ENCODE results near the gene POPDC2.

Gene POPDC2

GRCh38 chr3:119639494-119640350, 20.7 kb downstream of the POPDC2 start:
- no peak for DNase-seq

DNA sequence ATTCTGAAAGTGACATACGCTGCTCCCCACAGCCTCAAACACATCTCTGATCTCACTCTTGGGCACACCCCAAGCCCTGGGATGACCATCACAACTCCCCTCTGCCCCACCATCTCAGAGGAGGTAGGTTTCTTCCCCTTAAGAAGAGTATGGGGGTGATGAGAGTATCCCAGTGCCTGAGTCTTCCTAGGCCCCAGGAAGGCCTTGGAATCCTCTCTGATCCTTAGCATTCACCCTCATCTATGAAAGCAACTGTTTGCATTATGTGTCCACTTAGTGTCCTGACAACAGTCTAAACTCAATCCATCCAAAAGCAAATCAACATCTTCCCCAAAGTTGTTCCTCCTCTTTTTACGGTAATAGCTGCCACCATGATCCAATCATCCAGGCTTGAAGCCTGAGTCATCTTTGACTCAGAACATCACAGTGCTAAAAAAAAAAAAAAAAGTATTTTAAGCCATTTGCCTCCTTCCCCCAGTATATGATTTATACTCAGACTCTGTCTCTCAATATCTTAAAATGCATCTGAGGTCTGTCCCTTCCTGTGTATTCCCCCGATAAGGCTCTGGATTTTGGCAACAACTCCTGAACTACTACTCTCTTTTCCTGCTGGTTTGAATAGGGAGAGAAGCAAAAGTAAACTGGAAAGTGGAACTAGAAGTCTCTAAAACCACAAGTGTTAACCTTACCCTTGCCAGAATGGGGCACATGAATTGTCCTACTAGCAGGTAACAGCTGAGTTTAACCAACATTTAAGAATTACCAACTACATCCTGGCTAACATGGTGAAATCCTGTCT, 22.5 kb downstream of the POPDC2 start:
- no peak for DNase-seq

DNA sequence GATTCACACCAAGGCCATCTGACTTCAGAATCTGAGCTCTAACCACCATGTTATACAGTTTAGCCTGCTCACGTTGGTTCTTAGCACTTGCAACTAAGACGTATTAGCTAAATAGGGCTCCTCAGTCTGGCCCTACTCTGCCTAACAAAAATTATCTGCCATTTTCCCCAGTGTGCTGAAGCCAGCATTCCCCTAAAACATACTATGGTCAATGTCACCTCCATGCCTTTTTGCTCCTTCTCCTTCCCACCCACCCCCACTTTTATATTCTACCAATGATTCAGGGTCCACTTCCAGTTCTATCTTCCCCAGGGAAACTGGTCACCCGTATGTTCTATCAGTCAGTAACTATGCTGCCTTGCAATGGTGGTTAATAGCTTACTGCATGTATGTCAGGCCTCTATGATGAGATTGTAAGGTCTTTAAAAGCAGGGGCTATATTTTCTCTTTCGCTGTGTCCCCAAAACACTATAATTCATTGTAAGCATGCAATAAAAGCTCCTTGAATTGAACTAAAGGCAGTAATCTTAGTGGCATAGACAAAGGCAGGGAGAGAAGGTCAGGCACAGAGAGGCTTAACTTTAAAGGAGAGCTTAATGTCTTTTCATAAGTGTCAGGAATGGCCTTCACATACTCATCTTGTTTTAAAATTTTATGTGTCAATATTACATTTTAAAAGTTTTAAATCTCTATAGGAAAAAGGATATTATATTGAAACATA, 23.3 kb downstream of the POPDC2 start:
- DNase-seq = no peak

DNA sequence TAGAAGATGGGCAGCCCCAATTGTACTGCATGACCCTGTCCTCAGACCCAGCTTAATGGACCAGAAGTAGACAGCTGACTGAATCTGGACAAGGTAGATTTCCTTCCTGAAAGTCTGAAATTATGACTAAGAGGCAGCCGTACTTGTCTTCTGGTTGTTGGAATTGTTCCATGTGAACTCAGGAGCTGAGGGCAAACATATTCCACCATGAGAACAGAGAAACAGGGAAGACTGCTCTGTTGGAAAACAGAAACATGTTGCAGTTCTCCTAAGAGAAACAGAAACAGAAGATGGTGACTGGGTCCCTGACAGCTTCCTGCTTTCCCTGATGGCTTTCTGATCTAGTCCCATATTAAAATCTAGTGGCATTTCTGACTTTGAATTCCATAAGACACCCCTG, 24.1 kb downstream of the POPDC2 start:
- no peak for DNase-seq

- no peak for DNase-seq
Observed at GRCh38 chr3:119635719-119636118, 24.7 kb downstream of the POPDC2 start.

GRCh38 chr3:119632829-119633228, 27.6 kb downstream of the POPDC2 start:
- no peak for DNase-seq

- DNase-seq = no peak
Observed at GRCh38 chr3:119632216-119632615, 28.2 kb downstream of the POPDC2 start.

DNA sequence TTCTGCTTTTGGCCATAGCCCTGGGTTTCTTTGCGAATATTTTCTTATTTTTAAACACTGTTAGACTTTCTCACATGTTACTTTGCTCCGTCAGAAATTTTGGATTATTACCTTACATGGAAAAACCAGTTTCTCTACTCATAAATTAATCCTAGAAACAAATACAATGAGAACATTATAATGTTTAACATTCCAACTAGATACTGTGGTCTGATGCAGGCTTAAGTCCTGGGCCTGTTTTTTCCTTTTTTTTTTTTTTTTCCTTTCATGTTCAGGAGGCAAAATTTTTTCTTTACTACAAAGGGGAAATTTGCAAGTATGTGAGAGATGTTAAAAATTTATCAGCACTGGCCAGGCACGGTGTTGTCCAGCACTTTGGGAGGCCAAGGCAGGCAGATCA, 28.9 kb downstream of the POPDC2 start:
- DNase-seq = no peak

- DNase-seq = no peak
Observed at GRCh38 chr3:119630880-119631329, 29.5 kb downstream of the POPDC2 start.

- DNase-seq = no peak
Observed at GRCh38 chr3:119630128-119630879, 30.1 kb downstream of the POPDC2 start.

DNA sequence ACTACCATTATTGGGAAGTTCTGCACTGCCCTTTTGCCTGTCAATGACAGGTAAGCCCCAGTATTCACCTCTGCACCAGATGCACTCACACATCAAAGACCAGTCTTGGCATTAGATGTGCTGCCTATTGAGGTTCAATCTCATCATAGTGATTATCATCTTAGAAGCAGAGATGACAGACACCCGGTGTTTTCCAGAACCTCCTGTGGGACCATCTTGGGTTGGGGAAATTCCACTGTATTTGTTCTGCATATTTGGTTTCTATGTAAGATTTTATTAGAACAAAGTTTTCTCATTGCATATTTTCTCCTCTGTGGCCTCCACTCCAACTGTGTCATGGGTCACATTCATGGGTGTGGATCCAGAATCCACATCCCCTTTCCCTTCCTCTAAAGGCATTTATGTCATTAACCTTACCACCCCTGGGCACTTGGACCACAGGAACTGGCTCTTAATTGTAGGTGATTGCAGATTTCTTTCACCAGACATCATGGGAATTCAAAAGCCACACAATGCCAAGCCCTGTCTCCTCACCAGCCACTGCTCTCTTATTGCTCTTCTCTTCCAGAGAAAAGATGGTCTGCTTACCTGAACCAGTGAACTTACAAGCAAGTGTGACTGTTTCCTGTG, 31.5 kb downstream of the POPDC2 start:
- DNase-seq = no peak

- no peak for DNase-seq
Observed at GRCh38 chr3:119628390-119628789, 32.0 kb downstream of the POPDC2 start.

- no peak for DNase-seq
Observed at GRCh38 chr3:119627461-119627860, 32.9 kb downstream of the POPDC2 start.

- no peak for DNase-seq
Observed at GRCh38 chr3:119626196-119626595, 34.2 kb downstream of the POPDC2 start.

GRCh38 chr3:119625451-119626153, 34.8 kb downstream of the POPDC2 start:
- no peak for DNase-seq

DNA sequence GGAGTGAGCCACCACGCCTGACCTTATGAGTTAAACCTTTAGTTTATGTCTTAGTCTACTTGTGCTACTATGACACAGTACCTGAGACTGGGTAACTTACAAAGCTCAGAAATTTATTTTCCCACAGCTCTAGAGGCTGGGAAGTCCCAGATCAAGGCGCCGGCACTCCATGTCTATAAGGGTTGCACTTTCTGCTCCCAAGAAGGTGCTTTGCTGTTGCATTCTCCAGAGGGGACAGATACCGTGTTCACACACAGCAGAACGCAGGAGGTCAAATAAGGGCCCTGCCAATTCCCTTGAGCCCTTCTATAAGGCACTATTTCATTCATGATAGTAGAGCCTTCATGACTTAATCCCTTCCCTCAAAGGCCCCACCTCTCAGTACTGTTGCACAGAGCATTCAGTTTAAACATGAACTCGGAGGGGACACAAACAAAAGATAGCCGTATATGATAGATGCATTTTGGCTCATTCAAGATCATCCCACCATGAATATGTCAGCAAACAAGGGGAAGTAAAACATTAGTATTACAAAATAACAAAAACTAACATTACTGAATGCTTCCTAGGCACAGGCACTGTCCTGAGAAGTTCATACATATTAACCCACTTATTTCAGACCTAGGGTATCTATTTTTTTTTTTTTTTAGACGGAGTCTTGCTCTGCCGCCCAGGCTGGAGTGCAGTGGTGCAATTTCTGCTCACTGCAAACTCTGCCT, 36.2 kb downstream of the POPDC2 start:
- DNase-seq = no peak

- no peak for DNase-seq
Observed at GRCh38 chr3:119620899-119621298, 39.5 kb downstream of the POPDC2 start.

- no peak for DNase-seq
Observed at GRCh38 chr3:119619094-119619493, 41.3 kb downstream of the POPDC2 start.

DNA sequence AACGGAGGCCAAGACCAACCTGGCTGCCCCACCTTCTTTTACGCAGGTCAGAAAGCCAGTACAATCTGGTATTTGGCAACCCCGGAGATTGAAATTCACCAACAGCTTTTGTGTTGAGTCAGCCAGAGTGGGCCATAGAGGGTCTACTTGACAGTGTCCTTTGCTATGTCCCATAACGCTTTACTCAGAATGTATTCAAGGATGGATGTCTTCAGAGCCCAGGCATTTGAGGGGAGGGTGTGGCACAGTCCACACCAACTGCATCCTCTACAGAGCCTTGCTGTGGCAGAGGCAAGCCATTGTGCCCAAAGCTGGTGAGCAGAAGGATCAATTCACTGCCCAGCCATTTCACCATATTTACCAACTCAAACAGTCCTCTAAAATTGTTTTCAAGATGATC, 44.3 kb downstream of the POPDC2 start:
- DNase-seq = no peak

DNA sequence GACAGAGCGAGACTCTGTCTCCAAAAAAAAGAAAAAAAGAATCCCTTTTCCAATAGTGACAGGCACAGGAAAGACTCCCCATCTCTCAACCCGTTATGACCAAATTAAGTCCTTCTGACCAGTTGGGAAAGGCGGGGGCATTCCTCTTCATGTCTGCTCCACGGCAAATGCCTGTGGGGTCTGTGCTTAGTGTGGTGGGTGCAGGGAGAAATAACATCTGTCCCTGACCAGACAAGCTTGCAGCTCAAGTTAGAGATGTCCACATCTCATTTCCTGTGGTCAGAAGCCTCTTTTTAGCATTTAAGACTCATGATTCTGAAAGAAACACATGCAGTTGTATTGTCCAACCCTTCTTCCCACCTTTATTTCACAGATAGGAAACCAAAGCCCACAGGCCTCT, 46.5 kb downstream of the POPDC2 start:
- no peak for DNase-seq

DNA sequence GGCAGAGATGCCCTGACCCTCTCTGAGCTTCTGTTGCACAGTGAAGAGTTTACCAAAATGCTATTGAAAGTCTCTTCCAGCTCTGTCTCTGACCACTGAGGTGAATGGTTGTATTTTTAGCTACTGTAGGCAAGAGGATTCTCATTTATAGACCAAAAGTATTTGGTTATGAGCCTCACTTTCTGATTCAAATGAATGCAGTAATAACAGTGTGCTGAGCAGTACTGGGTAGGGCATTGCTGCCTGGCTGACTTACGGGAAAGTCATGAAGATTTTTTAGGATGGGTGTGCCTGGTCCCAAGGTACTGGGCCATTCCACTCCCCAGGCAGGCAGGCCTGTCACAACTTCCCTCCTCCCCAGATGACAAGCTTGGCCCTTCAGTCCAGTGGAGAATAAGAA, 47.2 kb downstream of the POPDC2 start:
- no peak for DNase-seq

Data from COR-L47 (cell line).